K562 (cell line): Measurements from ENCODE around the gene GPR82. TPM values are rescaled to one million over a fixed set of nuclear protein-coding genes. Genes with fewer than 3 reads are reported as not detected.

Source experiments
- ATAC-seq: fragments of 200-7000 bp; cut with Tn5 transposase; 3 replicates; pipeline ENCODE4 v1.9.1; 2020; ENCODE audit warnings: moderate library complexity
- BruUV-seq: library from RNA; stranded (reverse); fragments of 400-500 nt; replicated peaks from 2 replicates; lab custom pipeline; 2021; lab: Mats Ljungman, UMichigan
- CTCF ChIA-PET: fragments of 300-600 bp; formaldehyde crosslinking; extraction: SDS; loops from one replicate; lab custom pipeline; 2021; ENCODE audit warnings: low intra/inter-chr PET ratio; lab: Yijun Ruan, JAX
- POLR2A ChIA-PET: fragments of 300-600, 350-650 bp; sonication (Branson Sonifier 250); formaldehyde crosslinking; extraction: SDS; loops from one replicate; lab custom pipeline; 2021; ENCODE audit warnings: antibody characterized with exemption, inconsistent platforms; lab: Yijun Ruan, JAX
- DNase-seq, 4 experiments: peaks; one replicate each; pipeline versions ENCODE4 v3.0.0 to v3.0.0-alpha.2; 2011 to 2018; ENCODE audit warnings: low spot score in 3 of 4, mixed read lengths in 3 of 4; ENCODE audit errors: extremely low read depth in 1 of 4
- FAIRE-seq: peaks from 2 replicates; lab custom pipeline; 2011; peaks lifted over from hg19 to GRCh38; lab: Jason Lieb, UNC
- H2AFZ ChIP-seq: 2 replicates; pipeline ENCODE4 v1.6.0; 2011; ENCODE audit warnings: low read depth, low read length, control low read depth, inconsistent platforms
- H3K27ac ChIP-seq: fragments of 200-600 bp; 3 replicates; pipeline ENCODE4 v1.8.0; 2011; ENCODE audit warnings: low read depth, mild to moderate bottlenecking, control low read depth, inconsistent platforms, low read length, moderate library complexity, mixed read lengths; ENCODE audit errors: extremely low read depth
- H3K27me3 ChIP-seq, 2 experiments: fragments of 300-600 bp in 1 of 2; 2 replicates in 1 of 2; 3 replicates in 1 of 2; pipeline versions ENCODE4 v1.6.0 to v1.8.0; 2011; ENCODE audit warnings: inconsistent platforms in 2 of 2, low read length in 2 of 2, mild to moderate bottlenecking in 1 of 2, mixed read lengths in 1 of 2, moderate library complexity in 1 of 2; ENCODE audit not compliant: control insufficient read depth in 2 of 2, insufficient read depth in 2 of 2
- H3K36me3 ChIP-seq: fragments of 300-600 bp; 3 replicates; pipeline ENCODE4 v1.8.0; 2011; ENCODE audit warnings: mild to moderate bottlenecking, low read length, inconsistent platforms; ENCODE audit not compliant: control insufficient read depth, insufficient read depth
- H3K4me1 ChIP-seq, 2 experiments: fragments of 200-600 bp in 1 of 2; replicated peaks in 1 of 2; 2 replicates in 1 of 2; 3 replicates in 1 of 2; pipeline versions ENCODE4 v1.5.1 to v1.8.0; 2011; ENCODE audit warnings: inconsistent platforms in 2 of 2, low read length in 2 of 2, mild to moderate bottlenecking in 1 of 2, mixed read lengths in 1 of 2, moderate library complexity in 1 of 2; ENCODE audit not compliant: control insufficient read depth in 2 of 2, insufficient read depth in 2 of 2
- H3K4me2 ChIP-seq: 2 replicates; pipeline ENCODE4 v1.6.1; 2011; ENCODE audit warnings: low read length, control low read depth, inconsistent platforms, mixed read lengths; ENCODE audit not compliant: insufficient read depth
- H3K4me3 ChIP-seq: fragments of 200-600 bp; sonication (generic), shearing (Covaris generic); 2 replicates; pipeline ENCODE4 v1.5.1; 2016; ENCODE audit warnings: control low read depth, inconsistent platforms
- H3K79me2 ChIP-seq: fragments of 200-600 bp; 3 replicates; pipeline ENCODE4 v1.8.0; 2011; ENCODE audit warnings: low read length, inconsistent platforms; ENCODE audit not compliant: control insufficient read depth, insufficient read depth
- H3K9ac ChIP-seq, 2 experiments: 2 replicates each; pipeline versions ENCODE4 v1.6.0 to v1.6.1; 2011; ENCODE audit warnings: low read depth in 2 of 2, low read length in 2 of 2, control low read depth in 1 of 2, inconsistent platforms in 1 of 2, mild to moderate bottlenecking in 1 of 2, mixed read lengths in 1 of 2; ENCODE audit not compliant: insufficient read depth in 1 of 2
- H3K9me1 ChIP-seq: one replicate; pipeline ENCODE4 v1.6.0; 2011; ENCODE audit warnings: inconsistent platforms, mild to moderate bottlenecking, low read length, moderate library complexity; ENCODE audit not compliant: control insufficient read depth, insufficient read depth
- H3K9me3 ChIP-seq: replicated peaks from 2 replicates; pipeline ENCODE4 v1.5.1; 2011; ENCODE audit warnings: low read depth, low read length, inconsistent platforms; ENCODE audit not compliant: control insufficient read depth, insufficient read depth
- H4K20me1 ChIP-seq: replicated peaks from 2 replicates; pipeline ENCODE4 v1.6.1; 2011; ENCODE audit warnings: low read length, inconsistent platforms, mixed read lengths; ENCODE audit not compliant: control insufficient read depth, insufficient read depth
- ATF7 ChIP-seq: fragments of 450-650 bp; IDR thresholded peaks from 2 replicates; pipeline ENCODE4 v1.7.1; 2014; ENCODE audit warnings: mild to moderate bottlenecking, moderate library complexity
- BHLHE40 ChIP-seq: IDR thresholded peaks from 2 replicates; pipeline ENCODE4 v1.6.1; 2011; ENCODE audit warnings: low read length, improper control_type of control experiment
- CREM ChIP-seq: IDR thresholded peaks from 2 replicates; pipeline ENCODE4 v1.6.1; 2014; ENCODE audit warnings: antibody characterized with exemption, low read depth
- E2F3 ChIP-seq: fragments of 250-450 bp; sonication (Bioruptor Pico); IDR thresholded peaks from 2 replicates; pipeline ENCODE4 v1.4.0; 2020; ENCODE audit warnings: mild to moderate bottlenecking
- KDM4B ChIP-seq, 2 experiments: fragments of 450-650 bp in 1 of 2; sonication (generic) in 1 of 2; IDR thresholded peaks; 2 replicates each; pipeline ENCODE4 v1.6.1; 2016 to 2017; ENCODE audit warnings: borderline replicate concordance in 2 of 2, antibody characterized with exemption in 1 of 2, low read depth in 1 of 2, mild to moderate bottlenecking in 1 of 2
- KLF16 ChIP-seq: IDR thresholded peaks from 2 replicates; pipeline ENCODE4 v1.6.1; 2016; ENCODE audit warnings: antibody characterized with exemption
- SMARCA4 ChIP-seq: fragments of 450-650 bp; IDR thresholded peaks from 2 replicates; pipeline ENCODE4 v1.6.1; 2016
- U2AF1 ChIP-seq: fragments of 200-400 bp; formaldehyde crosslinking; optimal IDR thresholded peaks from 2 replicates; pipeline ENCODE3; 2017; ENCODE audit warnings: mild to moderate bottlenecking, low read depth, low read length, moderate library complexity
- ZKSCAN8 ChIP-seq: fragments of 200-800 bp; sonication (Bioruptor generic); IDR thresholded peaks from 2 replicates; pipeline ENCODE4 v1.6.1; 2016; ENCODE audit warnings: missing genetic modification characterization, missing compliant biosample characterization
- WGBS: fragments of 100-300 bp; shearing (Covaris generic); methylation state at CpG from one replicate; pipeline ENCODE4 v1.1.6; 2016; ENCODE audit warnings: low coverage, mixed read lengths; ENCODE audit not compliant: insufficient coverage; ENCODE audit errors: missing lambda C conversion rate; 5-methylcytosine and 5-hydroxymethylcytosine counted together
- in situ Hi-C: fragments of 300-500 bp; cut with MboI; formaldehyde crosslinking; loops from 4 replicates; pipeline ENCODE4 v1.15.0; 2018; ENCODE audit warnings: inconsistent platforms, mixed read lengths
- intact Hi-C: fragments of 100-400 bp; cut with micrococcal nuclease; formaldehyde crosslinking; loops from 2 replicates; pipeline ENCODE4 v1.14.2; 2022
- polyA plus RNA-seq, 8 experiments: library from polyadenylated mRNA; depleted of rRNA in 4 of 8; stranded (reverse) in 5 of 8; unstranded in 3 of 8; fragments of >200 nt; fragmentation: Nextera tagmentation in 2 of 8; fragmentation: Illumina TruSeq in 1 of 8; extraction: Ambion mirVana in 2 of 8; extraction: Trizol in 1 of 8; gene quantifications; 2 replicates each; pipeline versions ENCODE4 v1.2.1 to v1.2.3, GENCODE V29; 2011 to 2014; ENCODE audit warnings: inconsistent platforms in 1 of 8, missing spikeins in 1 of 8
- total RNA-seq, 7 experiments: library from RNA; depleted of rRNA in 6 of 7; stranded (reverse); fragments of >200 nt in 6 of 7; fragmentation: Illumina TruSeq in 2 of 7; extraction: Trizol in 2 of 7; gene quantifications; 2 replicates each; pipeline versions ENCODE4 v1.2.1 to v1.2.3, GENCODE V29; 2011 to 2021; ENCODE audit warnings: low replicate concordance in 1 of 7
- TF ChIP-seq, protein P1 (sequence below): fragments of 450-650 bp; IDR thresholded peaks from 2 replicates; pipeline ENCODE4 v1.6.1; 2017; ENCODE audit warnings: mild to moderate bottlenecking, moderate library complexity
- TF ChIP-seq, protein P2 (sequence below): fragments of 150-350 bp; conservative IDR thresholded peaks from 2 replicates; pipeline ENCODE4 v1.6.1; 2014; ENCODE audit warnings: low read length
- TF ChIP-seq, protein P3 (sequence below), 2 experiments: fragments of 450-650 bp; IDR thresholded peaks; 2 replicates each; pipeline ENCODE4 v1.6.1; 2018; ENCODE audit warnings: mild to moderate bottlenecking in 2 of 2, low read depth in 1 of 2; ENCODE audit not compliant: partially characterized antibody in 2 of 2

GPR82 gene
- total and polyA plus RNA-seq, 9 of the 15 experiments (the other 6 are each of a cell fraction or from before 2014, with no cell fraction given) = not detected

DNA sequence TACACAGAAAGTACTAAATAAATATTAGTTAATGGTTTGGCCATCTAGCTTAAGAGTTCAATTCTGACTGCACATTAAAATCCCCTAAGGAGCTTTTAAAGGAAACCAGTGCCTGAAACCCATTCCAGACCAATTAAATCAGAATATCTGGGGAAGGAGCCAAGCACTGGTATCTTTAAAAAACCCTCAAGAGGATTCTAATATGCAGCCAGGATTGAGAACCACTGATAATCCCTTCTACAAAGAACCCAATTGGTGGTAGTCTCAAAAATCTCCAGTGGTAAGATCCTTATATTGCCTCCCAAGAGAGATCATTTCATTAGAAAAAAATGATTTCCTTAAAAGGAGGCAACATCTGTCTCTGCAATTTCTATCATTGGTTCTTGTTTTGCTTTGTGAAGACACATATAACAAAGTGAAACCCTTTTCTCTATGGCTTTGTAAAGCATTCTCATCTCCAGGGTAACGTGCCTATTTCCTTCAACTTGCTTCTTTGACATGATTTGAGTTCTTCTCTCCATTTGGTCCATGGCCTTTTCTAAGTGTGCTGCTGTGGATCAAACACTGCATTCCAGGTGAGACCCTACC, 31.7 kb upstream of the GPR82 start:
- no peaks in the 10 kb centered on the region for H3K27me3 ChIP-seq
- WGBS = 25% methylated on average over 1 of the region's 1 CpG
- H2AFZ ChIP-seq = no peak overlapping the region
- no peak overlapping the region for H3K27ac ChIP-seq
- FAIRE-seq = no peak
- no peaks in the 10 kb centered on the region for H3K36me3 ChIP-seq
- no TSS peak for BruUV-seq
- no peaks in the 10 kb centered on the region for H3K9me1 ChIP-seq
- POLR2A ChIA-PET = no interaction called here
- no peak overlapping the region for H3K4me2 ChIP-seq
- no peaks in the 10 kb centered on the region for H4K20me1 ChIP-seq
- H3K9ac ChIP-seq = no peak overlapping the region
- H3K4me1 ChIP-seq = no peaks in the 10 kb centered on the region
- in situ Hi-C loops (no loop called here), intact Hi-C loops (no loop called here)
- H3K4me3 ChIP-seq = no peak overlapping the region
- no peak for DNase-seq
- no peaks in the 10 kb centered on the region for H3K9me3 ChIP-seq
- ATAC-seq = no peak
- TF ChIP-seq, protein P1, sequence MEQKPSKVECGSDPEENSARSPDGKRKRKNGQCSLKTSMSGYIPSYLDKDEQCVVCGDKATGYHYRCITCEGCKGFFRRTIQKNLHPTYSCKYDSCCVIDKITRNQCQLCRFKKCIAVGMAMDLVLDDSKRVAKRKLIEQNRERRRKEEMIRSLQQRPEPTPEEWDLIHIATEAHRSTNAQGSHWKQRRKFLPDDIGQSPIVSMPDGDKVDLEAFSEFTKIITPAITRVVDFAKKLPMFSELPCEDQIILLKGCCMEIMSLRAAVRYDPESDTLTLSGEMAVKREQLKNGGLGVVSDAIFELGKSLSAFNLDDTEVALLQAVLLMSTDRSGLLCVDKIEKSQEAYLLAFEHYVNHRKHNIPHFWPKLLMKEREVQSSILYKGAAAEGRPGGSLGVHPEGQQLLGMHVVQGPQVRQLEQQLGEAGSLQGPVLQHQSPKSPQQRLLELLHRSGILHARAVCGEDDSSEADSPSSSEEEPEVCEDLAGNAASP = no peak
- TF ChIP-seq ATF7 (no peak), KDM4B (IDR thresholded peaks at IDR 0.05; ENCODE audit: borderline replicate concordance in 2 of 2, low read depth in 1 of 2) (no peak), KLF16 (no peak), E2F3 (CRISPR knock-in tag) (no peak), BHLHE40 (no peak), CREM (no peak), SMARCA4 (no peak), ZKSCAN8 (CRISPR knock-in tag) (no peak), U2AF1 (no peak)
- TF ChIP-seq, protein P2, sequence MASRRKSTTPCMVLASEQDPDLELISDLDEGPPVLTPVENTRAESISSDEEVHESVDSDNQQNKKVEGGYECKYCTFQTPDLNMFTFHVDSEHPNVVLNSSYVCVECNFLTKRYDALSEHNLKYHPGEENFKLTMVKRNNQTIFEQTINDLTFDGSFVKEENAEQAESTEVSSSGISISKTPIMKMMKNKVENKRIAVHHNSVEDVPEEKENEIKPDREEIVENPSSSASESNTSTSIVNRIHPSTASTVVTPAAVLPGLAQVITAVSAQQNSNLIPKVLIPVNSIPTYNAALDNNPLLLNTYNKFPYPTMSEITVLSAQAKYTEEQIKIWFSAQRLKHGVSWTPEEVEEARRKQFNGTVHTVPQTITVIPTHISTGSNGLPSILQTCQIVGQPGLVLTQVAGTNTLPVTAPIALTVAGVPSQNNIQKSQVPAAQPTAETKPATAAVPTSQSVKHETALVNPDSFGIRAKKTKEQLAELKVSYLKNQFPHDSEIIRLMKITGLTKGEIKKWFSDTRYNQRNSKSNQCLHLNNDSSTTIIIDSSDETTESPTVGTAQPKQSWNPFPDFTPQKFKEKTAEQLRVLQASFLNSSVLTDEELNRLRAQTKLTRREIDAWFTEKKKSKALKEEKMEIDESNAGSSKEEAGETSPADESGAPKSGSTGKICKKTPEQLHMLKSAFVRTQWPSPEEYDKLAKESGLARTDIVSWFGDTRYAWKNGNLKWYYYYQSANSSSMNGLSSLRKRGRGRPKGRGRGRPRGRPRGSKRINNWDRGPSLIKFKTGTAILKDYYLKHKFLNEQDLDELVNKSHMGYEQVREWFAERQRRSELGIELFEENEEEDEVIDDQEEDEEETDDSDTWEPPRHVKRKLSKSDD = no peak
- TF ChIP-seq, protein P3, sequence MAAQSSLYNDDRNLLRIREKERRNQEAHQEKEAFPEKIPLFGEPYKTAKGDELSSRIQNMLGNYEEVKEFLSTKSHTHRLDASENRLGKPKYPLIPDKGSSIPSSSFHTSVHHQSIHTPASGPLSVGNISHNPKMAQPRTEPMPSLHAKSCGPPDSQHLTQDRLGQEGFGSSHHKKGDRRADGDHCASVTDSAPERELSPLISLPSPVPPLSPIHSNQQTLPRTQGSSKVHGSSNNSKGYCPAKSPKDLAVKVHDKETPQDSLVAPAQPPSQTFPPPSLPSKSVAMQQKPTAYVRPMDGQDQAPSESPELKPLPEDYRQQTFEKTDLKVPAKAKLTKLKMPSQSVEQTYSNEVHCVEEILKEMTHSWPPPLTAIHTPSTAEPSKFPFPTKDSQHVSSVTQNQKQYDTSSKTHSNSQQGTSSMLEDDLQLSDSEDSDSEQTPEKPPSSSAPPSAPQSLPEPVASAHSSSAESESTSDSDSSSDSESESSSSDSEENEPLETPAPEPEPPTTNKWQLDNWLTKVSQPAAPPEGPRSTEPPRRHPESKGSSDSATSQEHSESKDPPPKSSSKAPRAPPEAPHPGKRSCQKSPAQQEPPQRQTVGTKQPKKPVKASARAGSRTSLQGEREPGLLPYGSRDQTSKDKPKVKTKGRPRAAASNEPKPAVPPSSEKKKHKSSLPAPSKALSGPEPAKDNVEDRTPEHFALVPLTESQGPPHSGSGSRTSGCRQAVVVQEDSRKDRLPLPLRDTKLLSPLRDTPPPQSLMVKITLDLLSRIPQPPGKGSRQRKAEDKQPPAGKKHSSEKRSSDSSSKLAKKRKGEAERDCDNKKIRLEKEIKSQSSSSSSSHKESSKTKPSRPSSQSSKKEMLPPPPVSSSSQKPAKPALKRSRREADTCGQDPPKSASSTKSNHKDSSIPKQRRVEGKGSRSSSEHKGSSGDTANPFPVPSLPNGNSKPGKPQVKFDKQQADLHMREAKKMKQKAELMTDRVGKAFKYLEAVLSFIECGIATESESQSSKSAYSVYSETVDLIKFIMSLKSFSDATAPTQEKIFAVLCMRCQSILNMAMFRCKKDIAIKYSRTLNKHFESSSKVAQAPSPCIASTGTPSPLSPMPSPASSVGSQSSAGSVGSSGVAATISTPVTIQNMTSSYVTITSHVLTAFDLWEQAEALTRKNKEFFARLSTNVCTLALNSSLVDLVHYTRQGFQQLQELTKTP (IDR thresholded peaks at IDR 0.05; ENCODE audit: low read depth in 1 of 2, partially characterized antibody in 2 of 2) = no peak
- TF ChIP-seq, all 486 proteins: peak for 0
- CTCF ChIA-PET = no interaction called here
- no peaks in the 10 kb centered on the region for H3K79me2 ChIP-seq
